ENCODE measurements around the gene UTS2B. TPM values are rescaled to one million over a fixed set of nuclear protein-coding genes. Genes with fewer than 3 reads are reported as not detected.

UTS2B gene
- total RNA-seq, 2 experiments from 2014 or later, result not detected

GRCh38 chr3:191347228-191347627, 16.9 kb upstream of the UTS2B start:
- no peak overlapping the region for H3K27ac Mint-ChIP-seq
- ATAC-seq, result no peak
- no peak overlapping the region for H3K4me3 Mint-ChIP-seq
- CTCF ChIA-PET, result no interaction called here
- H3K4me1 Mint-ChIP-seq (ENCODE audit: low read depth), result no peaks in the 10 kb centered on the region
- no peaks in the 10 kb centered on the region for H3K27me3 Mint-ChIP-seq (ENCODE audit: low read depth)
- no peaks in the 10 kb centered on the region for H3K36me3 Mint-ChIP-seq (ENCODE audit: low read depth)
- no peak for DNase-seq
- POLR2A ChIA-PET, result no interaction called here
- H3K9me3 Mint-ChIP-seq (ENCODE audit: insufficient read depth), result no peaks in the 10 kb centered on the region

- H3K27me3 Mint-ChIP-seq (ENCODE audit: low read depth), result no peaks in the 10 kb centered on the region
- ChIA-PET CTCF (no interaction called here), POLR2A (no interaction called here)
- H3K36me3 Mint-ChIP-seq (ENCODE audit: low read depth), result no peaks in the 10 kb centered on the region
- no peak overlapping the region for H3K27ac Mint-ChIP-seq
- no peaks in the 10 kb centered on the region for H3K4me1 Mint-ChIP-seq (ENCODE audit: low read depth)
- ATAC-seq, result no peak
- no peaks in the 10 kb centered on the region for H3K9me3 Mint-ChIP-seq (ENCODE audit: insufficient read depth)
- no peak for DNase-seq
- H3K4me3 Mint-ChIP-seq, result no peak overlapping the region
These were observed 15.0 kb upstream of the UTS2B start for GRCh38 chr3:191345334-191345733.

- DNase-seq, result no peak
- Mint-ChIP-seq H3K36me3 (ENCODE audit: low read depth) (no peaks in the 10 kb centered on the region), H3K27me3 (ENCODE audit: low read depth) (no peaks in the 10 kb centered on the region), H3K27ac (no peak overlapping the region), H3K4me3 (no peak overlapping the region), H3K9me3 (ENCODE audit: insufficient read depth) (no peaks in the 10 kb centered on the region), H3K4me1 (ENCODE audit: low read depth) (no peaks in the 10 kb centered on the region)
- CTCF ChIA-PET, result no interaction called here
- ATAC-seq, result no peak
- POLR2A ChIA-PET, result no interaction called here
These were observed 13.6 kb upstream of the UTS2B start for GRCh38 chr3:191343913-191344312.

- no peak for ATAC-seq
- ChIA-PET POLR2A (no interaction called here), CTCF (no interaction called here)
- no peak for DNase-seq
- Mint-ChIP-seq H3K36me3 (ENCODE audit: low read depth) (no peaks in the 10 kb centered on the region), H3K4me1 (ENCODE audit: low read depth) (no peaks in the 10 kb centered on the region), H3K27me3 (ENCODE audit: low read depth) (no peaks in the 10 kb centered on the region), H3K9me3 (ENCODE audit: insufficient read depth) (no peaks in the 10 kb centered on the region), H3K27ac (no peak overlapping the region), H3K4me3 (no peak overlapping the region)
These were observed 12.8 kb upstream of the UTS2B start for GRCh38 chr3:191343115-191343514.

GRCh38 chr3:191342411-191342810, 12.1 kb upstream of the UTS2B start:
- no peak for DNase-seq
- no peak overlapping the region for H3K27ac Mint-ChIP-seq
- ATAC-seq, result no peak
- no peak overlapping the region for H3K4me3 Mint-ChIP-seq
- H3K36me3 Mint-ChIP-seq (ENCODE audit: low read depth), result no peaks in the 10 kb centered on the region
- ChIA-PET CTCF (no interaction called here), POLR2A (no interaction called here)
- H3K9me3 Mint-ChIP-seq (ENCODE audit: insufficient read depth), result no peaks in the 10 kb centered on the region
- no peaks in the 10 kb centered on the region for H3K27me3 Mint-ChIP-seq (ENCODE audit: low read depth)
- H3K4me1 Mint-ChIP-seq (ENCODE audit: low read depth), result no peaks in the 10 kb centered on the region

- POLR2A ChIA-PET, result no interaction called here
- no peak overlapping the region for H3K4me3 Mint-ChIP-seq
- no peaks in the 10 kb centered on the region for H3K36me3 Mint-ChIP-seq (ENCODE audit: low read depth)
- DNase-seq (no peak), ATAC-seq (no peak)
- no peaks in the 10 kb centered on the region for H3K4me1 Mint-ChIP-seq (ENCODE audit: low read depth)
- H3K27ac Mint-ChIP-seq, result no peak overlapping the region
- H3K27me3 Mint-ChIP-seq (ENCODE audit: low read depth), result no peaks in the 10 kb centered on the region
- H3K9me3 Mint-ChIP-seq (ENCODE audit: insufficient read depth), result no peaks in the 10 kb centered on the region
- CTCF ChIA-PET, result no interaction called here
These were observed 11.7 kb upstream of the UTS2B start for GRCh38 chr3:191342006-191342405.

- ChIA-PET POLR2A (no interaction called here), CTCF (no interaction called here)
- ATAC-seq, result no peak
These were observed 10.6 kb upstream of the UTS2B start for GRCh38 chr3:191340966-191341365.

GRCh38 chr3:191340351-191340750, 10.0 kb upstream of the UTS2B start:
- H3K36me3 Mint-ChIP-seq (ENCODE audit: low read depth), result no peaks in the 10 kb centered on the region
- no peaks in the 10 kb centered on the region for H3K27me3 Mint-ChIP-seq (ENCODE audit: low read depth)
- no peaks in the 10 kb centered on the region for H3K9me3 Mint-ChIP-seq (ENCODE audit: insufficient read depth)
- ChIA-PET POLR2A (no interaction called here), CTCF (no interaction called here)
- no peak overlapping the region for H3K27ac Mint-ChIP-seq
- ATAC-seq (no peak), DNase-seq (no peak)
- H3K4me3 Mint-ChIP-seq, result no peak overlapping the region
- H3K4me1 Mint-ChIP-seq (ENCODE audit: low read depth), result no peaks in the 10 kb centered on the region

More at GRCh38 chr3:191340966-191341365, 10.6 kb upstream of the UTS2B start:
- H3K9me3 Mint-ChIP-seq (ENCODE audit: insufficient read depth), result no peaks in the 10 kb centered on the region
- no peaks in the 10 kb centered on the region for H3K4me1 Mint-ChIP-seq (ENCODE audit: low read depth)
- no peaks in the 10 kb centered on the region for H3K27me3 Mint-ChIP-seq (ENCODE audit: low read depth)
- no peak overlapping the region for H3K27ac Mint-ChIP-seq
- H3K36me3 Mint-ChIP-seq (ENCODE audit: low read depth), result no peaks in the 10 kb centered on the region
- no peak for DNase-seq
- no peak overlapping the region for H3K4me3 Mint-ChIP-seq

- ChIA-PET POLR2A (no interaction called here), CTCF (no interaction called here)
- Mint-ChIP-seq H3K4me3 (no peak overlapping the region), H3K4me1 (ENCODE audit: low read depth) (no peaks in the 10 kb centered on the region), H3K27me3 (ENCODE audit: low read depth) (no peaks in the 10 kb centered on the region), H3K36me3 (ENCODE audit: low read depth) (no peaks in the 10 kb centered on the region), H3K9me3 (ENCODE audit: insufficient read depth) (no peaks in the 10 kb centered on the region), H3K27ac (no peak overlapping the region)
- DNase-seq (no peak), ATAC-seq (no peak)
These were observed 9.1 kb upstream of the UTS2B start for GRCh38 chr3:191339316-191339917.

GRCh38 chr3:191338177-191338488, 7.8 kb upstream of the UTS2B start:
- Mint-ChIP-seq H3K4me1 (ENCODE audit: low read depth) (no peaks in the 10 kb centered on the region), H3K27me3 (ENCODE audit: low read depth) (no peaks in the 10 kb centered on the region), H3K4me3 (no peak overlapping the region), H3K36me3 (ENCODE audit: low read depth) (no peaks in the 10 kb centered on the region), H3K27ac (no peak overlapping the region), H3K9me3 (ENCODE audit: insufficient read depth) (no peaks in the 10 kb centered on the region)
- ATAC-seq (no peak), DNase-seq (no peak)
- POLR2A ChIA-PET, result no interaction called here
- CTCF ChIA-PET, result no interaction called here

- DNase-seq (no peak), ATAC-seq (no peak)
- Mint-ChIP-seq H3K27ac (no peak overlapping the region), H3K4me3 (no peak overlapping the region), H3K36me3 (ENCODE audit: low read depth) (no peaks in the 10 kb centered on the region), H3K4me1 (ENCODE audit: low read depth) (no peaks in the 10 kb centered on the region), H3K9me3 (ENCODE audit: insufficient read depth) (no peaks in the 10 kb centered on the region), H3K27me3 (ENCODE audit: low read depth) (no peaks in the 10 kb centered on the region)
- ChIA-PET POLR2A (no interaction called here), CTCF (no interaction called here)
These were observed 6.5 kb upstream of the UTS2B start for GRCh38 chr3:191336833-191337232.

GRCh38 chr3:191334346-191334893, 4.1 kb upstream of the UTS2B start:
- H3K36me3 Mint-ChIP-seq (ENCODE audit: low read depth), result no peaks in the 10 kb centered on the region
- no peak overlapping the region for H3K27ac Mint-ChIP-seq
- POLR2A ChIA-PET, result no interaction called here
- no peak overlapping the region for H3K4me3 Mint-ChIP-seq
- H3K4me1 Mint-ChIP-seq (ENCODE audit: low read depth), result peaks cover 2% of the 10 kb centered on the region
- CTCF ChIA-PET, result no interaction called here
- ATAC-seq (no peak), DNase-seq (no peak)
- no peaks in the 10 kb centered on the region for H3K9me3 Mint-ChIP-seq (ENCODE audit: insufficient read depth)
- peaks cover 13% of the 10 kb centered on the region for H3K27me3 Mint-ChIP-seq (ENCODE audit: low read depth)

- ChIA-PET CTCF (no interaction called here), POLR2A (no interaction called here)
- DNase-seq (no peak), ATAC-seq (no peak)
- no peaks in the 10 kb centered on the region for H3K36me3 Mint-ChIP-seq (ENCODE audit: low read depth)
- H3K27me3 Mint-ChIP-seq (ENCODE audit: low read depth), result peaks cover 18% of the 10 kb centered on the region
- no peaks in the 10 kb centered on the region for H3K9me3 Mint-ChIP-seq (ENCODE audit: insufficient read depth)
- no peak overlapping the region for H3K4me3 Mint-ChIP-seq
- no peak overlapping the region for H3K27ac Mint-ChIP-seq
- H3K4me1 Mint-ChIP-seq (ENCODE audit: low read depth), result peaks cover 7% of the 10 kb centered on the region
These were observed 3.1 kb upstream of the UTS2B start for GRCh38 chr3:191333298-191333880.
